COLO829 (cell line): ENCODE data around the gene NR6A1.

ENCODE experiments used
- DNase-seq: peaks from one replicate; pipeline ENCODE4 v3.0.0; 2012; ENCODE audit warnings: low spot score

Gene NR6A1

DNA sequence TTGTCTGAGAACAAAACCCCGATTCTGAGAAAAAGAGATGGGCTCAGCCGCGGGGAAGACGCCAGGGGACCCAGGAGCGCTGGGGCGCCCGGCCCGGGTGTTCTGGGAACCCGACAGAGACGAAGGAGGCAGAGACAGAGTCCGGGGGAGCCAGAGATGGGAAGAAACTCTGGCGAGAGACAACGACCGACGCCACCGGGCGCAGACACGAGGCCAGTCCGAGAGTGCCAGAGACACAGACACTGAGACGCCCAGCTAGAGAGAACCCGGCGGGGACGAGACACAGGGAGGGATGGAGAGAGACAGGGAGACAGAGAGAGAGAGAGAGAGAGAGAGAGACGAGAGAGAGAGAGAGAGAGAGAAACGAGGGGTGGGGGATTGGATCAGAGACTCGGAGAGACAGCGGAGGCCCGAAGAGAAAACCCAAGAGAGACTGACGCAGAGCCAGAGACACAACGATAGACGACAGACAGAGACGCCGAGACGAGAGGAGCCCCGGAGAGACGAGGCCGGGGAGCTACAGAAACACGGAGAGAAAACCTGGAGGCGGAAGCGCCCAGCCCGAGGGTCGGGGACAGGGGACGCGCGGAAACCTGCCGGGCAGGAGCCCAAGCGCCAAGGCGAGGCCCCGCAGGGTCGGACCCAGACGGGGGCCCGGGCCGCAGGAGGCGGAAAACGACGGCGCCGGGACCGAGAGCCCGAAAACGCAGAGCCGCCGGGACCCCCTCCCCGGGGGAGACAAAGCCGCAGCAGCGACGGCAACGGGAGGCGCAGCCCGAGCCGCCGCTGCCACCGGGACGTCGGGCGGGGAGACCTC is 267.2 kb downstream of the NR6A1 start:
- no peak for DNase-seq

DNA sequence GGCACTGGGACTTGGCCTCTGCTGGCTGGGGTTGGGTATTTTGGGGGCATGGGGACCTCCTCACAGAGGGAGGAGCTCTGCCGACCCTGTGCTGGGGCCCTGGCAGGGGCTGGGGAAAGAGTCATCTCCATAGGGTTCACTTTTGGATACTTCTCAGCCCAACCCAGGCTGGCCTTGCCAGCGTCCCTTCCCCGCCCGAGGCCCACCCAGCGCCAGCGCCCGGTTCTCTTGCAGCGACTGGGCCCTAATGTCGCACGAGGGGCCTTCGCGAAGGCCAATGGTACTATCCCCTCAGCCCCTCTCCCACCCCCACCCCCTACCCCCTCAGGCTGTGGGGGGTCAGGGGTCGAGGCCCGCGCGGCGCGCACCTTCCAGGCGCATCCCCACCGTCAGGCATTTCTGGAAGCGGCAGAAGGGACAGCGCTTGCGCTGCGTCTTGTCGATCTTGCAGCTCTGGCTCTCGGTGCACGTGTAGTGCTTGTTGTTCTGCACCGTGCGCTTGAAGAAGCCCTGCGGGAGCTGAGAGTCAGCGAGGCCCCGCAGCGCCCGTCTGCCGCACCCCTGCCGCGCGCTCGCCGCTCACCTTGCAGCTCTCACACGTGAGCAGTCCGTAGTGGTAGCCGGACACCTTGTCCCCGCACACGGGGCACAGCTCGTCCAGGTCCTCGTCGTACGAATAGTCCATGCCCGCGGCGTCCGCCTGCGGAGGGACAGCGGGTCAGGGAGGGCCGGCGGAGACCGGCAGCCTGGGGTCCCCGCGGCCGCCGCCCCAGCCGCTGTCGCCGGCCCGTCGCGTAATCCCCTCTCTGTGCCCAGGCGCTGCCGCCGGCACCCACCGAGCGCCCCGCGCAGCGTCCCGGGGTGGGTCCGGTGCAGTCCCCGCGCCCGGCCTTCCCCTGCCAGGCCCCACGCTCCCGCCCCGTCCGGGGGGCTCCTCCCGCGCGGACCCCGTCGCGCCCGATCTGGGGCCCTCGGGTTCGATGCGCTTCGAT is 268.1 kb downstream of the NR6A1 start:
- no peak for DNase-seq

DNA sequence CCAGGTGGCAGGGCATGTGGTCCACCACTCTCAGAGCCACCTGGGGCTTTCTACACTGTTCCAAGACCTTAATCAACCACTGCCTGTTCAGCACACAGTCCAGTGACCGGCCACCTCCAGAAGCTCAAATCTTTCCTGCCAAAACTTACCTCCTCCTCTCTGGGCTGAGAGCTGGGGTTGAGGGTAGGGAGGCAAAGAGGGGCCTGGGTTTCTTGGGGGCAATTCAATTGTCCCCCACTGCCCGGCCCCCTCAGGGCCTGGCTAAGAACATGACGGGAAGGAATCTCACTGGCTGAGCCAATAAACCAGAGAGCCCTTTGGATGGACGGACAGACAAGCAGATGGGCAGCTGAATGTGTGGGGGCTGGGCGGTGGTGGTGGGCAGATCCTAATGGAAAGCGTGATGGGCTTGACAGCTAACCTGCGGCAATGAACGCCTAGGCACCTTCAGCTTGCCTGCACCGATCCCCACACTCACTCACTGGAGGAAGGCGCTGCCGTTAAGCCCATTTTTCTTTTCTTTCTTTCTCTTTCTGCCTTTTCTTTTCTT is 269.3 kb downstream of the NR6A1 start:
- DNase-seq, result no peak

DNA sequence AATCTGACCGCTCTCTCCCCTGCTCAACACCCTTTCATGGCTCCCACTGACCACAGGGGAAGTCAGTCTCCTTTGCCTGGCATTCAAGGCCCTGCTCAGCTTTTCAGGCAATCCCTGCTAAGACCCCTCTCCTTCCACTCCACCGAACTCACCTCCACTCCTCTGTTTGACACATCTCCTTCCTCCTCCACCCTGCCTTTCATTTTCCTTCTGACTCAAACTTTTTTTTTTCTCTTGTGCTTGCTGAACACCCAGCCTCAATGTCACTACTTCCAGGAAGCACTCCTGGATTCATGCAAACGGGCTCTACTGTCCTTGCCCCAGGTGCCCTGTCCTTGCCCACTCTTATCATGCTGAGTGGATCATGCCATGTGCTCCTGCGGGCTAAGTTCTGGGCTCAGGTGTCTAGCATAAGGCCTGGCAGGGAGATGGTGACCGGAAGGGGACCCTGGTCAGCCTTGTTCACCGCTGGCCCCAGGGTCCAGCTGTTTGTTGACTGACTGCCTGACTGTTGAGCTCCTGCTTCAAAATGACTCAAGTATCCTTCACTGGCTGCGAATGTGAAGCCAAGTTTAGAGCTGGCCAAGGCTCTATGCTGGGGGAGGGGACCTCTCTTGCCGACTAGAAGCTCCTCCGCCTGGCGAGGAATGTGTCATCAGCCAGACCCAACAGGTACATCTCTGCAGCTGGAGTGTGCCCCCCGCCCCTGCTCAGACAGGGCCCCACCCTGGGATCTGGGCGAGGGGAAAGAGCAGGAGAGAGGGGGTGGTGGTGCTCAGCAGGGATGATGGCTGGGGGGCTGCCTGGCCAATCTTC is 270.1 kb downstream of the NR6A1 start:
- no peak for DNase-seq

DNA sequence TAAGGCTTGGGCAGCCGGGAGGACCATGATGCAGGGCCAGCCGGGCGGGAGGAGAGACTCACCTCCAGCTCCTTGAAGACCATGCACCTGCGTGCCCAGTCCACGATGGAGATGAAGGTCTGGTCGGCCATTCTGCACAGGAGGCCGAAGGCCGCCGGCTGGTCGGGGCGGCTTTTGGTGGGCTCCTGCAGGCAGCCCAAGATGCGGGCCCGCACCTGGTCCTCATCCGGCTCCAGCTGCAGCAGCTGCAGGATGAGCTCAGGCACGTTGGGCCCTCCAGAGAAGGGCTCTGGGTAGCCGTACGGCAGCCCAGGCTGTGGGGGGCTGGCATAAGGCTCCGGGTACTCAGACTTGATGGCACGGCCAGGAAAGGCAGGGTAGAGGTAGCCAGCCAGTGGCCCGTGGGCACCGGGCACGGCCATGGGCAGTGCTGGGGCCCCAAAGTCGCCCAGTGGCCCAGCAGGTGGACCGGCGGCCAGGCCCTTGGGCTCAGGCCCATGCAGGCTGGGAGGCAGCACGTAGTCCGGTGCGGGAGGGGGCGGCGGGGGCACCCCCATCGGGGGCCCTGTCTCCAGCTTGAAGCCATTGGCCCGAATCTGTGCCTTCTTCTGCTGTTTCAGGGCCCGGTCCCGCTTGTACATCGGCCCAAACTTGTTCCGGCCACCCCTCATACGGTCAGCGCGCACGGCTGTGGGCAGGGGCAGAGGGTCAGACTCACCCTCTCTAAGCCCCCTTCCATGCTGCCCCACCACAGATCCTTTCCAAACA is 270.9 kb downstream of the NR6A1 start:
- DNase-seq, result no peak

DNA sequence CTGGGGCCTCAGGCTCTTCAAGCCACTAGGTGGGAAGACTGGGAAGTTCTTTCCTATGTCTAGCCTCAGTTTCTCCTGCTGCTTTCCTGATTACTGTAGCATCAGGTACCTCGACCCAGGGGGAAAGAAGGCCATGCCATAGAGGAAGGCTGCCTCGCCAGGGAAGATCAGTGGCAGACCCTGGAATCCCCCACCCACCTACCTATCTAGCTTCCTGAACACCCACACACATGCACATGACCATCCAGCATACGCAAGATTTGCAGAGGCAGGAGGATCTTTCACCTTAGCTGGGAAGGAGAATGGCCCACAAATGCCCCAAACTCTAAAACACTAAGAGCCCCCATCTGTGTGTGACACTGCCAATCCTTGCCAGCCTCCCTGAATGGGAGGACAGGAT is 271.9 kb downstream of the NR6A1 start:
- DNase-seq, result no peak

DNA sequence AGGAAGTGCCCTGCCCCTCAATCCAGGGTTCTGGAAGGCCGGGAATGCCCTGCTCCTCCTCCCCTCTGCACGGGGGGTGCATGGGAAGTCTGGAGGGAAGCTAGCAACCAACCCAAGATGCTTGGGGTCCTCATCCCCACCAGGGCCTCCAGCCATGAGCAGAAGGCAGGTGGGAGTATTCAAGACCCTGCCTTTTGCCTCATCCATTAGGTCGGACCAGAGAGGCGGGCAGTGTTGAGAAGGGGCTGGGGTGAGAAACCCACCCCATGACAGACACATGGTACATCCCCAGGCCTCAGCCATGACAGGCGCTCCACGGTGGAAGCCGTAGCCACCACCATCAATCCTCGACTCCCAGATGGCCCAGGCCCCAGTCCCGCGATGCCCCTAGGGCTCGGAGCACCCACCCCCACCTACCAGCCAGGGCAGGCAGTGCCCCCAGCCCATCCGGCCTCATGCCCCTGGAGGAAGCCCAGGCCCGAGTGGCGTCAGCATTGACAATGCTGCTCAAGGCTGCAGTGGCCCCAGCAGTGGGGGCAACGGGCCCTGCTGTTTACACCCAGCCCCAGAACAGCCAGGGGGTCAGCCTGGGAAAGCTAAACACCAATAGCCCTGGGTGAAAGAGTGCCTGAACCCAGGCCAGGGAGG is 272.5 kb downstream of the NR6A1 start:
- no peak for DNase-seq

DNA sequence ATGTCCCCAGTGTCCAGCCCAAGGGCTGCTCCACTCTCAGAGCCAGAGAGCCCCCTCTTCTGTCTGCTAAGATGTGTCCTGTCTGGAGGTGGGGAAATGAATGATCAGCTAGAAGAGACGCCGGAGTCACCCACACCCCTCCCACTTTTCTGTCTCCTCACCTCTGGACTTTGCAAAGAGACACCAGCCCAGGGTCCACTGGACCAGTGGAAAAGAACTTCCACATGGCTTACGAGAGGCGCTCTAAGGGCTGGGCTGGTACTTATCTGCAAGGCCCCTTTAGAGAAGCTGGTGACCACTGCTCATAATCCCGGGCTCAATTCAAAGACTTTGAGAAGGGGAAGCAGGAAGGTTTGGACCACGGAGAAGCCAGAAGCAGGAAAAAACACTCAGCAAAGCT is 273.1 kb downstream of the NR6A1 start:
- DNase-seq, result no peak

DNA sequence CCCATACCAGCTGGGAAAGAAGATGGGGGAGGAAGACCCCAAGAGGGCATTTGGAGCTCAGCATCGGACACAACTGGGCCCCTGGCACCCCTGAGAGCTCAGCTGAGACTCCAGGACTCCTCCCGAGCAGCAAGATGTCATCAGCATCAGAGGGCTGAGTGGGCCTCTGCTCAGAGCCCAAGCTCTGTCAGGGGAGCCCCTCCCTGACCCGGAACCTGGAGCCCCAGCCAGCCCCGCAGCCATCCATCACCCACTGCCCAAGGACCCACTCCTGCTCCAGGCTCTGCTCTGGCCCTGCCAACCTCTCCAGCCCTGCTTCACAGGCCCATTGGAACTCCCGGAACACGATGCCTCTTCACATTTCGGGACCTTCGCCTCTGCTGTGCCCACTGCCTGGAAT is 273.7 kb downstream of the NR6A1 start:
- no peak for DNase-seq

DNA sequence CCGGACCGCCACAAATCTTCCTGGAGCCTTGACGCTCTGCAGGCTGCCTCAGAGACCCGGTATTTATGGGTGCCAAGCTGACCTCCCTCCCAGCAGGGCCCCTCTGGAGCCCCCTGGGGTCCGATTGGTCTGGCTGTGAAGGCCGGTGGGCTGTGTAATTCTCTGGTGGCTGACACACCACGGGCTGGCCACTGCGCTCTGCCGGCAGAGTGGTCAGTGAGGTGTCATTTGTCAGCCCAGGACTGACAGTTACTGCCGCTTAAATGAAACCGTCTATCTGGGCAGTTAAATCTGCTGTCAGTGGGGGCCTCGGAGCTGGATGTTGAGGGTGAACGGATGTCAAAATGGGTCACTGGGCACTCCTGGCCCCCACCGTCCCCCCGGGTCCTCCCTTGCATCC is 274.6 kb downstream of the NR6A1 start:
- DNase-seq, result no peak

DNA sequence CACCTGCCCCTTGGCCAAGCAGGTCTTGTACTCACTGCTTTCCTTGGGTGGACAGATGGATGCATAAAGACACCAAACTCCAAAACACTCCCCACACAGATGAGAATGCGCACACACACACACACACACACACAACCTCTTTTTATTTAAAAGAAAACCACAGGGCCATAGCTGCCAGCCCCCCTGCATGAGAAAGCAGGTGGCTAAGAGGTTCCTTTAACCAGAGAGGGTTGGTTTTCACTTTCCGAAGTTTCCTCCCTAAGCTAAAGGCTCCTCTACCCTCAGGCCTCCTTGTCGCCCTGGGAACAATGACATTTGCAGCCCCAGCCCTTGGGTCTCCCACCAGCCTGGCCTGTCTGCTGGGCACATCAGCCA is 275.0 kb downstream of the NR6A1 start:
- DNase-seq, result no peak

DNA sequence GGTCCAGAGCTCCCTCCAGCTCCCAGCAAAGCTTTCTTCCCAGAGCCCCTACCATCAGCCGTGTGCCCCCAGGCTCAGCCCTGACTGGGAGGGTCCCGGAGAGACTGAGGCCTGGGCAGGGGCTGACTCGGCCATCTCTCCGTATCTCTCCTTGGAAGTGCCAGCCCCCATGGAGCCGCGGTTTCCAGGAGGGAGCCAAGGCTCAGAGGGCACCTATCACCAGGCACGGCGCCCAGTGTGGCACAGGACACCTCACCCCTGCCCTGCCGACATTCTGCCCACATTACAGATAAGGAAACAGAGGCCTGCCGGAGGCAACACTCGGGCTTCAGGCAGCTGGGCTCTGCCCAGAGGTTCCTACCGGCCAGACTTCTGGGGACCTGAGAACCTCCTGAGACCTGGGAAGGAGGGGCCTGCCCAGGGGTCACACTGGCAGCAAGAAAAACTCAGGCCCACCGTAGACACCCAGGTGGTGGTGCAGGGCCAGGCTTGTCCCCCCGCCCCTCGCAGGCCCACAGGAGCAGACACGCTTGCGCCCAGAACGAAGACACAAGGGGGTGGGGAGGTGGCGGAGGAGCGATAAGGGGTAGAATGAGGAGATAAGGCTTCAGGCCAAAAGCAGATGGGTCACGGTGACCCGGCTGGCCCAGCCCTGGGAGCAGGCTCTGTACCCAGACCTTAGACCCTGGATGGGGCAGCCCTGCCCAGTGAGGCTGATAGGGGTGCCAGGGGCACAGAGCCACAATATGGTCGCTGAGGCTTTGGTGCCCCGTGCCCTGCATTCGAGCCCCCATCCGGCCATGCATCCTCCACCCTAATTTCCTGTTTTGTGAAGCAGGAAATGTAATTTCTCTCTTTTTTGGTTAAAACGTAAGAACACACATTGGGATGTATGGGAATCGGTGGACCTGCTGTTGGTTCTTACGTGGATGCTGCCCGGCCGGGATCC is 275.7 kb downstream of the NR6A1 start:
- DNase-seq, result no peak

DNA sequence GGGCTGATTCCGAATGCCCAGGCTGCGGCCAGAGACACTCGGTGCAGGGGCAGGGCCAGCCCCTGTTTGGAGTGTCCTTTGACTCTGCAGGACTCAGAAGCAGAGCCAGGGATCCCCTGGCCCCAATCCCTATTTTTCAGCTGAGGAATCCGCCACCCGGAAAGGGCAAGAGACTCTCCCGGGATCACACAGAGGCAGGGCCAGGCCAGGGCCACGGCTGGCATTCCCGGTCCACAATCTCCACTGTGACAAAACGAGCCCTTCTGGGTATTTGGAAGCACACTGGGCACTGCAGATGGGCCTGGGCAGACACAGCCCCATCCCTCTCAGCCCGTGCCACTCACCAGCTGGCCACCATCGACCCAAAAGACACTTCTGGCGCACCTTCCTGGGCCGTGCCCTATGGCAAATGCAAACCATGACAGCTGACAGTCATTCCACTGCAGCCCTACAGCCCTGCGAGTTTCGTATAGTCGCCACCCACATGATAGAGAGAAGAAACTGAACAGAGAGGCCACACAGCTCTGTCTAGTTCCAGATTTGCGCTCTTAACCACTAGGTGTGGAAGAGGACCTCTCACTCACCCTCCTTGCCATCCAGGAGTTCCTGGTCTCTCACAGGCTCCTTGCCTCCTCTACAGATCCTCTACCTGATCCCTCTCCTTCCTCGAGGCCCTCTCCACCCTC is 277.2 kb downstream of the NR6A1 start:
- no peak for DNase-seq

DNA sequence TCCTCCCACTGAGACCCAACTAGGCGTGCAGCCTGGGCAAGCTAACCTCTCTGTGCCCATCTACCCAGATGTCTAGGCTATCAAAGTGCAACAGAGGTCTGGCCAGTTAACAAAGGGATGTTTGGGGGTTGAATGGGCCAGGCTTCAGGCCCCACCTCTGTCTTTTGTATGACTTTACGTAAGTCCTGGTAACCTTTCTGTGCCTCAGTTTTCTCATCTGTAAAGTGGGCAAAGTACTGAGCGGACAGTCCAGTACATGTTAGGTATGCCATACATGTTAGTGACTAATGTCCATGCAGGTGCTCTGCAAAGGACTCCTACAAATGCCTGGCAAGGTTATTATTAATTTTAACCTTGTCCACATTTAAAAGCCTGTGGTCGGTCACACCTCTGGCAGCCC is 277.9 kb downstream of the NR6A1 start:
- no peak for DNase-seq

DNA sequence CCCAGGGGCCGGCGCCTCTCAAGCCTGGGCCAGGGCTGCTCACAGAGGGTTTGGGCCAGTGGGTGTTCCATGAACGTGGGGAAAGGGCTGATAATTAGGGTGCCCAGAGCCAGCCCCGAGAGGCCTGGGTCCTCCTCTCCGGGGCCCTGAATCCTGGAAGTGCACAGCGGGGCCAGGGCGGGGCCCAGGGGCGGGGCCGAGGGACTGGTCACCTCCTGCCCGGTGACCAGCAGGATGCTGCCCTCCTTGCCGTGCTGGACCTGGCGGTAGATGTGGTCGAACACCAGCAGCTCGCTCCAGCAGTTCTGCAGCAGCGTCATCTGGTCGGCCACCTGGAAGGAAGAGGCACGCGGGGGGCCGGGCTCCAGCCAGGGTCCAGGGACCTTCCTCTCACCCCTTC is 278.3 kb downstream of the NR6A1 start:
- DNase-seq, result no peak

DNA sequence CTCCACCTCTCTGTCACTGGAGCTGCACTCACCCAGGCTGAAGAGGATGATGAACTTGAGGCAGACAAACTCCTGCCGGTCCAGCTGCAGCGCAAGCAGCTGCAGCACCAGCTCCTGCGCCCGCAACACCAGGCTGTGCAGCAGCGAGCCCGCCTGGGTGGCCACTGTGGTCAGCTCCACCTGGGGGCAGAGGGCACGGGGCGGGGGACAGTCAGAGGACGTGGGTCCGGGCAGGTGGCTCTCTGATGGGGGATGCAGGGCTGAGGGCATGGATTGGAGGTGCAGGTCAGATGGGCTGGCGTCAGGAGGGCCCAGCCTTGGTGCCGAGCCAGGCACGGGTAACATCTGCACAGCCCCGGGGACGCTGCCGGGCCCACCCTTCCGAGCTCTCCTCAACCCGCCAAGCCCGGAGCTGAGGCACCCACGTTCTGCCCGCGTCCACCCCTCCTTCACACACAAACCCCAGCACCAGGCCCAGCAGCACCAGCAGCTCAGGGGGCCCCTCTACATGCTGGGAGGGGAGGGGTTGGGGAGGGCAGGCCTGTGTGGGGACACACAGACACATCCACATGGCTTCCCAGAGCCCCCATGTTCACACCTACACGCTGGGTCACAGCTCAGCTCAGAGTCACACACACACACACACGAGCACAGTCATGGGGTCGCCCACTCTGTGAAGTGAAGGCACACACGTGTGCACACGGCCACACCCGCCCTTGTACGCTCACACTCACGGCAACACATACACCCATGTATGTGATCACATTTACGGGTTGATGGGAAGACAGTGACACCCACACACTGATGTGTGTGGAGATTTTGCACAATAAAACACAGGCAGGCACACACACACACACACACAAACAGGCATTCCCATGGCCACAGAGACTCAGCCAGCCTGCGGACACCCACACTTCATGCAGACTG is 279.8 kb downstream of the NR6A1 start:
- DNase-seq, result no peak

DNA sequence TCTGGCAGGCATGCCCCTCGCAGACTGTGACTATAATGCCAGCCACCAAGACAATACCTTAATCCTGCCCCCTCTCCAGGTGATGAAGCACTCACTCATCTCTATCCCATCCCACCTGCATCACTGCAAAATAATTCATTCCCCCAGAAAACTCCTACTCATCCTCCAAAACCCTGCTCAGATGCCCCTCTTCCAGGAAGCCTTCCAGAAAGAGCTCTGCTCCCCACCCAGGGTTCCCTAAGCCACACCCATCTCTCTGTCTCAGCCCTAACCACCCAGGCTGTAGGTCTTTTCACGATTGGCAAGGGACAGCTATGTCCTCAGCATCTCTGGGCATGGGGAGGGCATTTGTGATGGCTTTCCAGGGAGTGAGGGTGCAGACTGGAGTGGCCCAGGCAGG is 281.1 kb downstream of the NR6A1 start:
- no peak for DNase-seq

DNA sequence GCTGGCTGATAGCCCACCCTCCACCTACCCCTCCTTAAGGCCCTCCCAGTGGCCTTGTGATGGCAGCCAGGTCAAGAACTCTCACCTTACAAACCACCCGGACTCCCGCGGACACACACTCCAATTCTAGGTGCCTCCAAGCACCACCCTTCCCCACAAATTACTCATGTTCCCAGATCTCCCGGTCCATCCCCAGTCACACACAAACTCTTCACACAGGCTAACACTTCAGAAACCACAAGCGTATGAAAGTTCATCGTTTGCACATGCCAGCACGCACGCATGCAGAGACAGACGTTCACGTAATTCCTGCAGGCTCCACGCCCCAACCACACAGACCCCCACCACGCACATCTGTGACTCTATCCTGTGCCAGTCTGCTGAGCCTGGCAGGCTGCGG is 281.9 kb downstream of the NR6A1 start:
- DNase-seq, result no peak
